NCI-H2081 (cell line): ENCODE measurements around the gene TMC6.

ENCODE experiments used
- DNase-seq, 2 experiments: peaks; one replicate each; lab custom pipeline; 2025; lab: John Stamatoyannopoulos, UW

TMC6 gene

GRCh38 chr17:78137392-78138203, 9.0 kb upstream of the TMC6 start:
- DNase-seq: no peak

DNA sequence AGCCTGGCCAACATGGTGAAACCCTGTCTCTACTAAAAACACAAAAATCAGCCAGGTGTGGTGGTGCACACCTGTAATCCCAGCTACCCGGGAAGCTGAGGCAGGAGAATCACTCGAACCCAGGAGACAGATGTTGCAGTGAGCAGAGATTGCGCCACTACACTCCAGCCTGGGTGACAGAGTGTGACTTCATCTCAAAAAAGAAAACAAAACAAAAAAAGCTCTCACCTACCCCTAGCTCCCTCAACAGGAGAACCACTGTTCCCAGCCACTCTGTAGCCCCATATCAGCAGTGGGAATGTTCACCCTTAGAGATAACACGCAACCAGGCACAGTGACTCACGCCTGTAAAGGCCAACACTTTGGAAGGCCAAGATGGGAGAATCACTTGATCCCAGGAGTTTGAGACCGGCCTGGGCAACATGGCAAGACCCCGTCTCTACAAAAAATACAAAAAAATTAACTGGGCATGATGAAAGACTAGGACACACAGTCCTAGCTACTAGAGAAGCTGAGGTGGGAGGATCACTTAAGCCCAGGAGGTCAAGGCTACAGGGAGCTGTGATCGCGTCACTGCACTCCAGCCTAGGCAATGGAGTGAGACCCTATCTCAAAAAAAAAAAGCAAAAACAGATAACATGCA, 7.4 kb upstream of the TMC6 start:
- DNase-seq: no peak

DNA sequence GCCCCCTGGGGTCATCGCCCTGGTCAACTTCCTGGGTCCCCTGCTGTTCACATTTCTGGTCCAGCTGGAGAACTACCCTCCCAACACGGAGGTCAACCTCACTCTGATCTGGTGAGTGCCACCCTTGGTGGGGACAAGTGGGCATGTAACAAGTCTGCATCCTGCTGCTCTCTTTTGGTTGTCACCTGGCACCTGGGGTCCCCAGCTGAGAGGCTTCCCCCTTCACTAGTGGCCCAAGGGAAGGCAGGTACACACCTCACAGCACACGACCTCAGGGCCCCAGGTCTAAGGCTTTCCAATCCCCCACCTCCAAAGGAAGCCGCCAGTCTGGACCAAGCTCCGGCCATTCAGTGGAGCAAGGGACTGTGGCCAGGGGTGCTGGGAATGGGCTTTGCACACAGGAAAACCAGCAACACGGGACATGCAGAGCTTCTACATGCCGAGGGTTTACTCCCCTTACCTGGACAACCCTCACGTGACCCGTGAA, 6.4 kb upstream of the TMC6 start:
- DNase-seq: no peak

GRCh38 chr17:78133971-78134898, 5.7 kb upstream of the TMC6 start:
- DNase-seq: peak; percentile 38 to 56

DNA sequence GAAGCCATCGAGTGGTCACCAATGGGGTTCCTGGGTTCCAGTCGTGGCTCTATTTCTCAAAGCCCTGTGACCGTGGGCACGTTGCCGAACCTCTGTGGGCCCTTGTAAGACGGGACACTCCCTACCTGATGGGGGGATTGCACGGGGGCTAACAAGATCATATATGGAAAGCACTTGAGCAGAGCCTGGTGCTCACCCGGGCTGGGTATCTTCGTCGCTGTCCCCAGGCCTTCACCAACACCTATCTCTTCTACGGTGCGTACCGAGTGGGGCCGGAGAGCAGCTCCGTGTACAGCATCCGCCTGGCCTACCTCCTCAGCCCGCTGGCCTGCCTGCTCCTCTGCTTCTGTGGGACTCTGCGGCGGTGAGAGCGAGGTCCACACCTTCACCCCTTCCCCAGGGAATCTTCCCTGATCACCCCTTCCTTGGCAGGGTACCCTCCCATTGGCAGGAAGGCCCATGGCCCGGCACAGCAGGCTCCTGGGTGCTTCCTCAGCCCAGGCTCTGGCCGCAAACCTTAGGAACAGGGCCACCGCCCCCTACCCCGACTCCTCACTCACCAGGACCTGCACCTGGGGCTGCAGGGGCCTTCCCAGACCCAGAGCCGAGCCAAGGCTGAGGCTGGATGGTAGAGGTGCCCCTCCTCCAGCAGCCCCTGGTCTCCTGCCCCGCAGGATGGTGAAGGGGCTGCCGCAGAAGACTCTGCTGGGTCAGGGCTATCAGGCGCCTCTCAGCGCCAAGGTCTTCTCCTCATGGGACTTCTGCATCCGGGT, 4.8 kb upstream of the TMC6 start:
- no peak for DNase-seq

GRCh38 chr17:78132767-78133178, 4.2 kb upstream of the TMC6 start:
- DNase-seq: no peak

DNA sequence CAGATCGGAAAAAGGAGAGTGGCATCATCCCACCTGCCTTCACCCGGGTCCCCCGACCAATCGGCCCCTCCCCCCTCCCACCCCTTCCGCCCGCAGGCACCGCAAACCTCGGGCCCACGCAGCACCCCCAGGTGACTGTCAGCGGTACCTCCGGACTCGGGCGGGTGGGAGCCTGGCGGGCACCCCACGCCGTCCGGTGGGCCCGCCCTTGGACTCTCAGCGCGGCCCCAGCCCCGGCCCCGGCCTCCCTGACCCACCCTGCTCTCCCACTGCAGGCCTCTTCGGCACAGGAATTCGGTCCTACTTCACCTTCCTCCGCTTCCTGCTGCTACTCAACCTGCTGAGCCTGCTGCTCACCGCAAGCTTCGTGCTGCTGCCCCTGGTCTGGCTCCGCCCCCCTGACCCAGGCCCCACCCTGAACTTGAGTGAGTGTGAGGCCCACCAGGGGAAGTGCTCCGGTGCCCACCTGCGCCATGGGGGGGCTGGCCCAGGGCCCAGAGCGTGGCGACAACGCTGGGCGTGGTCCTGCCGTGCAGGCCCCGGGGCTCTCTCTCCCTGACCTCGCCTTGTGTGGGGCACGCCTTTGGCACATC, 3.6 kb upstream of the TMC6 start:
- DNase-seq: no peak

DNA sequence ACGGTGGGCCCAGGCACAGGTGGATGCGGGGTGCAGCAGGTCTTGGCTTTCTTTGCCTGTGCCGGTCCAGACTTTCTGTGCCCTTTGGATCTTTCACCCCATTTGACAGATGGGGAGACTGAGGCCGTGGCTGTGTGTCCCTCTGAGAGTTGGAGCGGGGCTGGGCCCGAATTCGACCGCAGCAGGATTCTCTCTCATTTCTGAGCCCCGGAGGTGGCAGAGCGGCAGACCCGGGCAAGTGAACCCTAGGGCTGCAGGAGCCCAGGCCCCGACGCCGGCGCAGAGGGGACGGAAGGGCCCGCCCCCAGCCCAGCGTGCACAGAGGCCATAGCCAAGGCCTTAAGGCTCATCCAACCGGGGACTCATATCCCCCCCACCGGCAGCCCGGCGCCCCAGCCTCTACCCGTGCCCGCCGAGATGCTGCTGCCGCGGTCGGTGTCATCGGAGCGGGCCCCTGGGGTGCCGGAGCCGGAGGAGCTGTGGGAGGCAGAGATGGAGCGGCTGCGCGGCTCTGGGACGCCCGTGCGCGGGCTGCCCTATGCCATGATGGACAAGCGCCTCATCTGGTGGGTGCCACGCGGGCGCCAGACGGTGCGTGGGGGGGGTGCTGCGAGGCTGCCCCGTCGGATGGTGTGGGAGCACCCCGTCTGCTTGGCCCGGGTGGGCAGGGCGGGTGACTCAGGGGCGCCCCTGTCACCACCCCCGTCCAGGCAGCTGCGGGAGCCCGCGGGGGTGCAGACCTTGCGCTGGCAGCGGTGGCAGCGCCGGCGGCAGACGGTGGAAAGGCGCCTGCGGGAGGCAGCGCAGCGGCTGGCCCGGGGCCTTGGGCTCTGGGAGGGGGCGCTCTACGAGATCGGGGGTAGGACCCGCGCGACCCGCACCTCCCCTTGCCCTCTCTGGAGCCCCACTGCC, 2.9 kb upstream of the TMC6 start:
- DNase-seq: no peak

GRCh38 chr17:78130437-78131101, 2.0 kb upstream of the TMC6 start, which contains the start of gene TMC8:
Gene TMC8, plus strand, starts transcription at chr17:78130771. Its CDS starts 818 bp downstream, at chr17:78131589.
- no peak for DNase-seq

DNA sequence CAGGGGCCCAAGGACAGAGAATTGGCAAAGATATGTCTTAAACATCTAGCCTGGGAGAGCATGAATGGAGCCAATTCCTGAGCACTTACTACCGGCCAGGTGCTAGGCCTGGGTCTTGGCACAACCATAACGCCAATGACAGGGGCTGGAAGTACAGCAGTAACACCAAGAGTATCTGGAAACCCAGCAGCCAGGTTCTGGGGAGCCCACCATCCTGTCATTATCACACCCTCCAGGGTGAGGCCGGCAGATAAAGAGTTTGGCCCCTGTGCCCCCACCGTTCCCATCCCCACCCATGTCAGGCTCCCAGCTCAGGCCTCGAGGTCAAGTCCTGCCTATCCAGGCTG, 1.5 kb upstream of the TMC6 start:
- DNase-seq: no peak

DNA sequence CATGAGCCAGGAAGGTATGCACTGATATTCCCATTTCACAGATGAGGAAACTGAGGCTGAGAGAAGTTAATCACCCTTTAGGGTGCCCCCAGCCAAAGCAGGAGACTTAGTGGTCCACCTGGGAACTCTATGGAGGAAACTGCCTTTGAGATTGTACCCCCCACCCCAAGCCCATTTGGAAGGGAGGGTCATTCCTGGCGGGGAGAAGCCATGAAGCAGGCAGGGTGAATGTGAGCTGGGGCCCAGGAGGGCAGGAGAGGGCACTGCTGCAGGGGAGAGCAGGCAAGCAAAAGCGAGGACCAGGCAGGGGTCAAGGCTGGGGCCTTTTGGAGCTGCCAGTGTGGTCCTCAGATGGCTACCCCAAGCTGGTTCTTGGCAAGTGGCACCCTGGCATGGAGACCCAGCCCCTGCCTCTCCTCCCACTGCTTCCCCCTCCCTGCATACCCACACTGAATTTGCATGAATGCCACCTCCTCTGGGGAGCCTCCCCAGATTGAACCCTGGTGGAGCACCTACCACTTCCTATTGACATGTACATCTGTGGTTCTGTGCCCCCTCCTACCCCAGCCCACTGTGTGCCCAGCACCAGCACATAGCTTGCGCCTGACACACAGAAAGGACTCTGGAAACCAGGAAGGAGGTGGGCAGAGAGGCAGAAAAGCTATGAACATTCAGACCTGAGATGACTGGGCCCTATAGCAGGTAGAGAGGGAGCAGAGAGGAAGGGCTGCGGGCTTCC, 965 bp upstream of the TMC6 start:
- DNase-seq: no peak

- peak; percentile 11 to 30 for DNase-seq
These were observed 536 bp downstream of the TMC6 start for GRCh38 chr17:78127888-78128550.

DNA sequence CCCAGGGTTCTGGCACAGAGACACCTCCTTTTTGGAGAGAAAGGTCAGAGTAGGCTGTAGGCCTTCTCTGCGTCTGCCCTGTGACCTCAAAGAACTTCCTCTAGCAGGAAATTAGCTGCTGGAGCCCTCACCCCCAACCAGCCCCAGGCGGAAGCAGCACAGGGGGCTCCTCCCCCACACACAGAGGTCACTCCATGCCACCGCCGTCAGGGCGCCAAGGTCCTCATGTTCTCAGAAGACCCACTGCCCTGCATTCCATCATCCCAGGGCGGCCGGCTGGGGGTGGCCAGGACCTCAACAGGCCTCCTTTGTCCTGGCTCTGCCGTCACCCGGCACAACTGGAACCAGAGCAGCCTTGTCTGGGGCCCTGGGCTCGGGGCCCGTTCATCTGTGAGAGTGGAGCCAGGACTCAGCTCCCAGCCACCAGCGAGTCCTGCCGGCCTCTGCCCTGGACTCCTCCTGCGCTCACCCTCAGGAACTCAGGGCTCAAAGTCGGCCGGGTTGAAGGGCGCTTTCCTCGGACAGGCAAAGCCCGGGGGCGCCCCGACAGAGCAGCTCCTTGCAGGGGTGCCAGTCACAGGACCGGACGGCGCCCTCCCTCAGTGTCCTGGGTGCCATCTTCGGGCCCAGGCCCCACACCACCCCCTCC, 1.2 kb downstream of the TMC6 start:
- no peak for DNase-seq

DNA sequence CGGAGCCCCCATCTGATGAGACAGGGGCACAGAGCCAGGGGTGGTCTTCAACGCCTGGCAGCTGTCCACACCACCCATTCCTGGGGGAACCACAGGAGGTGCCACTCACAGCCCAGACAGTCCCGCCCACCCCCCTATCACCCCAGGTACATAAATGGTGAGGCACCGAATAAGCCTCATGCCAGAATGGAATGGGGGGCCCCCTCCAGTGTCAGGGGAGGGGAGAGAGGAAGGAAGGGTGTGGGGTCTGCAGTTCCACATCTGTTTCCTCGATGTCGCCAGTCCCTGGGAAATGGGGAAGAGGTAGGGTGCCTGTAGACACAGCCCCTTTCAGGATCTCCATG, 1.7 kb downstream of the TMC6 start:
- DNase-seq: no peak

DNA sequence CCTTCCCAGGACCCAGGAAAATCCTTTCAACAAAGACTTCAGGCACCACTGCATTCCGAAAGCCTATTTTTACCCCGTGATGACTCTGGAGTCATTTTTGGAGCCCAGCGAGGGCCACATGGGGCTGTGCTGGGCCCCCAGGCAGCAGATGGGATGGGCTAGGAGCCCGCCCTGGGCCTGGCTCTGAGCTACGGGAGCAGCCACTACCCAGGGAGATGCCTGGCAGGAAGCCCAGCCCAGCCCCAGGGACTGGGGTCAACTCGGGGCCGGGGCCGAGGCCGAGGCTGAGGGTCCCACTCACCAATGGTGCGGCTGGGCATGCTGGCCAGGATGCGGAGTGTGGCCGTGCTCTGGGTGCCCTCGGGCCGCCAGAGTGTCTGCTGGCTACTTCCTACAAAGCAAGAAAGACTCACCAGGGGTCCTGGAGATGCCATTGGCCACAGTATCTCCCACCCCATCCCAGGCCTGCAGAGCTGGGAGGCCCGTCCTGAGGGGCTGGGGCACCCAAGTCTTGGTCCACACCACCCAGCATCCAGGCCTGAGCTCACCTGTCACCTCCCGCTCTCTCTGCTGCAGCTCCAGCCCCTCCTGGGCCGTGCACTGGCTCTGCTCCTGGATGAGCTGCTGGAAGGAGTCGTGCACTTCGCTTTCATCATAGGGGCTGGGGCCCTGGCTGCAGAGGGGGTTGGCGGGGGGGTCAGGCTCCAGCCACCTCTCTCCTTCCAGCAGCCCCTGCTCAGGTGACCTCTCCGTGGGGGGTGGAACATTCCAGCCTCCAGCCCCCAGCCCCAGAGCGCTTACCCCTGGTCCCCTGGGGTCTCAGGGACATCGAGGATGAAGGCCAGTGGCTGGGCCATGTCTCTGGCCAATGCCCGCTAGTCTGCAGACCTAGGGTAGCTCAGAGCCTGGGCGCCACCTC, 2.3 kb downstream of the TMC6 start:
- no peak for DNase-seq

GRCh38 chr17:78125138-78125913, 3.2 kb downstream of the TMC6 start:
- DNase-seq: no peak
